Neuronal stem cell (in vitro differentiated cells): ENCODE results near the gene TPI1.

Experiments
- DNase-seq: peaks from one replicate; pipeline ENCODE4 v3.0.0-alpha.2; 2013; ENCODE audit warnings: low spot score
- H2AFZ ChIP-seq: one replicate; pipeline ENCODE4 v1.6.1; 2013; ENCODE audit warnings: mild to moderate bottlenecking, low read length, inconsistent platforms
- H2AK5ac ChIP-seq: 2 replicates; pipeline ENCODE4 v1.6.1; 2013; ENCODE audit warnings: low read depth, mild to moderate bottlenecking, inconsistent platforms, low read length, moderate library complexity, mixed read lengths
- H2BK120ac ChIP-seq: 2 replicates; pipeline ENCODE4 v1.6.1; 2013; ENCODE audit warnings: low read depth, mild to moderate bottlenecking, inconsistent platforms, low read length, moderate library complexity, mixed read lengths
- H2BK12ac ChIP-seq: one replicate; pipeline ENCODE4 v1.6.1; 2013; ENCODE audit warnings: low read length, inconsistent platforms
- H2BK15ac ChIP-seq: 2 replicates; pipeline ENCODE4 v1.6.1; 2013; ENCODE audit warnings: mild to moderate bottlenecking, low read length, inconsistent platforms, mixed read lengths
- H2BK5ac ChIP-seq: one replicate; pipeline ENCODE4 v1.6.1; 2013; ENCODE audit warnings: inconsistent platforms, mild to moderate bottlenecking, low read length, moderate library complexity
- H3K14ac ChIP-seq: one replicate; pipeline ENCODE4 v1.6.1; 2013; ENCODE audit warnings: low read length, inconsistent platforms
- H3K18ac ChIP-seq: 2 replicates; pipeline ENCODE4 v1.6.1; 2013; ENCODE audit warnings: low read length, inconsistent platforms
- H3K23ac ChIP-seq: 2 replicates; pipeline ENCODE4 v1.6.1; 2013; ENCODE audit warnings: low read depth, mild to moderate bottlenecking, mixed read lengths, low read length, inconsistent platforms; ENCODE audit not compliant: poor library complexity
- H3K27ac ChIP-seq: replicated peaks from 3 replicates; pipeline ENCODE4 v1.5.1; 2013; ENCODE audit warnings: low read length, inconsistent platforms
- H3K27me3 ChIP-seq, 3 experiments: 2 replicates each; pipeline ENCODE4 v1.6.1; 2013; ENCODE audit warnings: low read length in 3 of 3, mild to moderate bottlenecking in 2 of 3, inconsistent platforms in 1 of 3, low read depth in 1 of 3, mixed read lengths in 1 of 3, moderate library complexity in 1 of 3; ENCODE audit not compliant: control insufficient read depth in 3 of 3, insufficient read depth in 3 of 3
- H3K36me3 ChIP-seq, 2 donors: replicated peaks in 1 of 2; 2 replicates each; pipeline ENCODE4 v1.6.1; 2013; ENCODE audit warnings: low read length in 2 of 2; ENCODE audit not compliant: control insufficient read depth in 2 of 2, insufficient read depth in 2 of 2
- H3K4ac ChIP-seq: 2 replicates; pipeline ENCODE4 v1.6.1; 2013; ENCODE audit warnings: inconsistent platforms, mild to moderate bottlenecking, low read length, moderate library complexity
- H3K4me1 ChIP-seq, 2 donors: 1 replicate in 1 of 2; 2 replicates in 1 of 2; pipeline ENCODE4 v1.6.1; 2013; ENCODE audit warnings: low read length in 2 of 2, low read depth in 1 of 2; ENCODE audit not compliant: control insufficient read depth in 2 of 2, insufficient read depth in 1 of 2
- H3K4me2 ChIP-seq: one replicate; pipeline ENCODE4 v1.6.1; 2013; ENCODE audit warnings: mild to moderate bottlenecking, low read length, inconsistent platforms; ENCODE audit not compliant: insufficient read depth, poor library complexity, severe bottlenecking
- H3K4me3 ChIP-seq, 2 donors: 2 replicates each; pipeline ENCODE4 v1.5.1; 2013; ENCODE audit warnings: low read length in 2 of 2, mild to moderate bottlenecking in 2 of 2, inconsistent platforms in 1 of 2, moderate library complexity in 1 of 2
- H3K79me1 ChIP-seq: one replicate; pipeline ENCODE4 v1.6.1; 2013; ENCODE audit warnings: low read depth, mild to moderate bottlenecking, inconsistent platforms, low read length, moderate library complexity
- H3K9ac ChIP-seq: one replicate; pipeline ENCODE4 v1.6.1; 2013; ENCODE audit warnings: mild to moderate bottlenecking, low read depth, low read length, inconsistent platforms; ENCODE audit not compliant: poor library complexity
- H3K9me3 ChIP-seq, 2 donors: replicated peaks in 1 of 2; 2 replicates each; pipeline versions ENCODE3 to v1.6.1; 2013; ENCODE audit warnings: low read length in 2 of 2, mild to moderate bottlenecking in 2 of 2, inconsistent platforms in 1 of 2, low read depth in 1 of 2, mixed read lengths in 1 of 2, moderate library complexity in 1 of 2; ENCODE audit not compliant: control insufficient read depth in 2 of 2, insufficient read depth in 1 of 2
- H4K8ac ChIP-seq: one replicate; pipeline ENCODE4 v1.6.1; 2013; ENCODE audit warnings: low read depth, mild to moderate bottlenecking, inconsistent platforms, low read length, moderate library complexity
- H4K91ac ChIP-seq: one replicate; pipeline ENCODE4 v1.6.1; 2013; ENCODE audit warnings: low read length, low read depth, mild to moderate bottlenecking, inconsistent platforms; ENCODE audit not compliant: poor library complexity
- WGBS, 2 donors: extraction: QIAGEN DNeasy Blood & Tissue Kit; methylation state at CpG; one replicate each; pipeline ENCODE4 v1.1.7; 2013; ENCODE audit warnings: missing lambda C conversion rate in 2 of 2, mixed read lengths in 1 of 2; ENCODE audit not compliant: insufficient read length in 2 of 2, insufficient replicate concordance in 1 of 2; ENCODE audit errors: extremely low coverage in 2 of 2; 5-methylcytosine and 5-hydroxymethylcytosine counted together

TPI1 gene

GRCh38 chr12:6834254-6834653 lies 33.1 kb upstream of the TPI1 start:
- no peak overlapping the region for H3K4ac ChIP-seq
- no peak overlapping the region for H3K4me2 ChIP-seq
- no peak overlapping the region for H2AK5ac ChIP-seq
- no peaks in the 10 kb centered on the region for H3K27me3 ChIP-seq
- H3K4me3 ChIP-seq: no peak overlapping the region
- no peak for DNase-seq
- H3K36me3 ChIP-seq: peaks cover 69 to 92% of the 10 kb centered on the region in 2 donors
- no peaks in the 10 kb centered on the region for H3K9me3 ChIP-seq
- no peak overlapping the region for H2BK15ac ChIP-seq
- H4K91ac ChIP-seq: no peak overlapping the region
- no peak overlapping the region for H3K9ac ChIP-seq
- peaks cover 20% of the 10 kb centered on the region for H3K79me1 ChIP-seq
- WGBS, 2 donors: no CpG with 5 or more reads among the region's 1 CpG
- H3K4me1 ChIP-seq: peaks cover 6 to 7% of the 10 kb centered on the region in 2 donors
- H2BK5ac ChIP-seq: no peak overlapping the region
- H3K27ac ChIP-seq: no peak overlapping the region
- no peak overlapping the region for H2BK12ac ChIP-seq
- no peak overlapping the region for H2AFZ ChIP-seq
- no peak overlapping the region for H3K14ac ChIP-seq
- no peak overlapping the region for H3K18ac ChIP-seq
- no peak overlapping the region for H3K23ac ChIP-seq
- no peak overlapping the region for H4K8ac ChIP-seq
- H2BK120ac ChIP-seq: no peak overlapping the region

GRCh38 chr12:6834873-6835272 lies 32.5 kb upstream of the TPI1 start:
- Histone ChIP-seq H3K27ac (no peak overlapping the region), H3K79me1 (peaks cover 17% of the 10 kb centered on the region)
- WGBS, 2 donors: no CpG with 5 or more reads among the region's 5 CpGs

GRCh38 chr12:6836851-6837250 lies 30.5 kb upstream of the TPI1 start:
- Histone ChIP-seq H3K4me3 (peak overlapping the region in 1 of 2 donors; percentile 22), H4K91ac (no peak overlapping the region), H3K36me3 (peaks cover 57 to 92% of the 10 kb centered on the region in 2 donors), H3K79me1 (no peaks in the 10 kb centered on the region), H2BK120ac (peak overlapping the region; percentile 21), H3K18ac (no peak overlapping the region), H2BK15ac (no peak overlapping the region), H3K4me2 (no peak overlapping the region), H2BK5ac (no peak overlapping the region), H3K14ac (no peak overlapping the region), H3K23ac (no peak overlapping the region), H4K8ac (no peak overlapping the region), H3K4ac (no peak overlapping the region), H3K9me3 (no peaks in the 10 kb centered on the region), H3K9ac (no peak overlapping the region), H3K4me1 (peaks cover 0 to 11% of the 10 kb centered on the region in 2 donors), H3K27me3 (no peaks in the 10 kb centered on the region), H2AFZ (no peak overlapping the region), H2AK5ac (no peak overlapping the region), H3K27ac (no peak overlapping the region), H2BK12ac (no peak overlapping the region)
- no CpG with 5 or more reads among the region's 16 CpGs for WGBS, 2 donors
- no peak for DNase-seq

More at GRCh38 chr12:6834873-6835272, 32.5 kb upstream of the TPI1 start:
- no peak overlapping the region for H4K91ac ChIP-seq
- H3K18ac ChIP-seq: no peak overlapping the region
- no peak overlapping the region for H2AFZ ChIP-seq
- H3K9me3 ChIP-seq: no peaks in the 10 kb centered on the region
- no peak overlapping the region for H2BK5ac ChIP-seq
- H2BK120ac ChIP-seq: no peak overlapping the region
- no peak overlapping the region for H3K4me2 ChIP-seq
- H3K27me3 ChIP-seq: no peaks in the 10 kb centered on the region
- H4K8ac ChIP-seq: no peak overlapping the region
- no peak overlapping the region for H2BK12ac ChIP-seq
- no peak overlapping the region for H3K14ac ChIP-seq
- peaks cover 2 to 9% of the 10 kb centered on the region in 2 donors for H3K4me1 ChIP-seq
- no peak overlapping the region for H2BK15ac ChIP-seq
- H3K36me3 ChIP-seq: peaks cover 73 to 95% of the 10 kb centered on the region in 2 donors
- no peak overlapping the region for H2AK5ac ChIP-seq
- H3K9ac ChIP-seq: no peak overlapping the region
- no peak overlapping the region for H3K4me3 ChIP-seq
- DNase-seq: no peak
- no peak overlapping the region for H3K4ac ChIP-seq
- no peak overlapping the region for H3K23ac ChIP-seq

- Histone ChIP-seq H2BK5ac (peak overlapping the region; percentile 15), H3K9me3 (no peaks in the 10 kb centered on the region), H2AFZ (no peak overlapping the region), H3K4me1 (peaks cover 0 to 11% of the 10 kb centered on the region in 2 donors), H3K4me2 (no peak overlapping the region), H2BK120ac (peak overlapping the region; percentile 21), H3K14ac (no peak overlapping the region), H2BK12ac (no peak overlapping the region), H3K9ac (peak overlapping the region; percentile 74), H3K4me3 (peak overlapping the region in 1 of 2 donors; percentile 22), H4K8ac (peak overlapping the region; percentile 8), H3K27me3 (no peaks in the 10 kb centered on the region), H3K23ac (peak overlapping the region; percentile 82), H3K79me1 (no peaks in the 10 kb centered on the region), H3K18ac (no peak overlapping the region), H3K27ac (no peak overlapping the region), H3K4ac (no peak overlapping the region), H2BK15ac (no peak overlapping the region), H4K91ac (no peak overlapping the region), H3K36me3 (peaks cover 54 to 92% of the 10 kb centered on the region in 2 donors), H2AK5ac (peak overlapping the region; percentile 26)
- DNase-seq: no peak
- WGBS, 2 donors: no CpG with 5 or more reads among the region's 26 CpGs
Measured at GRCh38 chr12:6837370-6838060, 29.8 kb upstream of the TPI1 start.
